Common myeloid progenitor, CD34-positive (primary cell): ENCODE measurements around the gene CASR.
A peak's percentile ranks its signal among the peaks of the same experiment; 100 is the strongest.

Source experiments
- CTCF ChIA-PET: fragments of 350-600 bp; sonication (Branson Sonifier 250); formaldehyde crosslinking; loops from one replicate; lab custom pipeline; 2021; ENCODE audit warnings: antibody characterized with exemption; lab: Charles Lee
- POLR2A ChIA-PET: fragments of 350-600 bp; sonication (Branson Sonifier 250); formaldehyde crosslinking; loops from one replicate; lab custom pipeline; 2021; ENCODE audit warnings: antibody characterized with exemption; lab: Charles Lee
- DNase-seq, 3 donors: peaks; one replicate each; pipeline versions ENCODE4 v3.0.0 to v3.0.0-alpha.2; 2013
- H3K27ac ChIP-seq, 2 experiments: 1 replicate in 1 of 2; 2 replicates in 1 of 2; pipeline ENCODE4 v1.7.0; 2013; ENCODE audit warnings: inconsistent platforms in 2 of 2, low read length in 2 of 2, mild to moderate bottlenecking in 2 of 2, low read depth in 1 of 2, moderate library complexity in 1 of 2; ENCODE audit not compliant: severe bottlenecking in 2 of 2, insufficient read depth in 1 of 2, poor library complexity in 1 of 2
- H3K27me3 ChIP-seq, 5 experiments: replicated peaks in 2 of 5; 1 replicate in 3 of 5; 2 replicates in 2 of 5; pipeline versions ENCODE4 v1.6.1 to v1.7.0; 2013; ENCODE audit warnings: low read length in 4 of 5, mild to moderate bottlenecking in 2 of 5, moderate library complexity in 2 of 5, inconsistent platforms in 1 of 5; ENCODE audit not compliant: insufficient read depth in 5 of 5, control insufficient read depth in 4 of 5
- H3K36me3 ChIP-seq, 4 experiments: 1 replicate in 2 of 4; 2 replicates in 2 of 4; pipeline versions ENCODE4 v1.6.1 to v1.7.0; 2013; ENCODE audit warnings: low read length in 3 of 4, control low read depth in 1 of 4, mild to moderate bottlenecking in 1 of 4; ENCODE audit not compliant: control insufficient read depth in 4 of 4, insufficient read depth in 4 of 4
- H3K4me1 ChIP-seq, 4 experiments: 1 replicate in 3 of 4; 2 replicates in 1 of 4; pipeline versions ENCODE4 v1.6.1 to v1.7.1; 2013; ENCODE audit warnings: low read length in 3 of 4, mild to moderate bottlenecking in 3 of 4, control low read depth in 1 of 4, inconsistent platforms in 1 of 4, moderate library complexity in 1 of 4; ENCODE audit not compliant: control insufficient read depth in 4 of 4, insufficient read depth in 4 of 4; ENCODE audit errors: control extremely low read depth in 1 of 4
- H3K4me3 ChIP-seq, 7 experiments: 1 replicate in 4 of 7; 2 replicates in 3 of 7; pipeline versions ENCODE4 v1.5.1 to v1.7.0; 2013; ENCODE audit warnings: mild to moderate bottlenecking in 7 of 7, low read length in 6 of 7, moderate library complexity in 6 of 7, inconsistent platforms in 2 of 7, low read depth in 2 of 7, control low read depth in 1 of 7; ENCODE audit not compliant: insufficient read depth in 4 of 7, control insufficient read depth in 1 of 7; ENCODE audit errors: extremely low read depth in 1 of 7
- H3K9me3 ChIP-seq, 5 experiments: 1 replicate in 4 of 5; 2 replicates in 1 of 5; pipeline versions ENCODE4 v1.6.1 to v1.7.1; 2013; ENCODE audit warnings: low read length in 4 of 5, mild to moderate bottlenecking in 2 of 5, inconsistent platforms in 1 of 5, low read depth in 1 of 5, moderate library complexity in 1 of 5; ENCODE audit not compliant: control insufficient read depth in 4 of 5, insufficient read depth in 2 of 5; ENCODE audit errors: control extremely low read depth in 1 of 5
- WGBS: methylation state at CpG from one replicate; pipeline ENCODE4 v1.1.5; 2013; ENCODE audit not compliant: insufficient coverage; 5-methylcytosine and 5-hydroxymethylcytosine counted together

CASR gene

DNA sequence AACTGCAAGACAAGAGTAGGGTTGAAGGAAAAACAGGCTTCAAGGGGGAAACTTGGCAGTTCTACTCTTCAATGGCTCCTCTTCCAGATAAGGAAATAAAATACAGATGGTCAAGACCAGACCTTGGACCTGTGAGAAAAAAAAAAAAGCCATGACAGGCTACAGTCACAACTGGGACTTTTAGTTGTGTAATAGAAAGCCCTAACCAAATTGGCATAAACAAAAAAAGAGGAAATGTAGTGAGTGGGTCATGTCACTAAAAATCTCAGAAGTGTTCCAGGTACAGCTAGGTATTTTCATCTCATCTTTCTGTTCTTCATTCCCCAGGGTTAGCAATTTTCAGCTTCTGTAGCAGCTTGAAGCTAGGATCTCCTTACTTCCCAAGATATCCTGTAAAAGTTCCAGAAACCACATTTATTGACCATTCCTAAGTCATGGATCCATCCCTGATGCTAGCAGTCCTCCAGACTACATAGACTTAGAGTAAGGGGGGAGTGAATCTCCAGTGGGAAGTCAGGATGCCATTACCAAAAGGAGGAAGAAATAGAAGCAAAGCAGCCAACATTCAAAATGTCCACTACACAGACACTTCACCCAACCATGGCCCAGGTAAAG lies 80.6 kb downstream of the CASR start:
- CTCF ChIA-PET: interaction anchor here (1.2 to 3.7 kb wide), 2 partner anchors 162 to 179 kb away, joined by 3 to 20 read pairs; no protein-coding TSS in a partner anchor
- no peaks in the 10 kb centered on the region for H3K9me3 ChIP-seq
- H3K4me1 ChIP-seq: peaks cover 0 to 13% (median under 1%) of the 10 kb centered on the region in 4 experiments
- no peaks in the 10 kb centered on the region for H3K27me3 ChIP-seq
- no peak overlapping the region for H3K27ac ChIP-seq
- no peak for DNase-seq
- POLR2A ChIA-PET: no interaction called here
- no peaks in the 10 kb centered on the region for H3K36me3 ChIP-seq
- H3K4me3 ChIP-seq: no peak overlapping the region

DNA sequence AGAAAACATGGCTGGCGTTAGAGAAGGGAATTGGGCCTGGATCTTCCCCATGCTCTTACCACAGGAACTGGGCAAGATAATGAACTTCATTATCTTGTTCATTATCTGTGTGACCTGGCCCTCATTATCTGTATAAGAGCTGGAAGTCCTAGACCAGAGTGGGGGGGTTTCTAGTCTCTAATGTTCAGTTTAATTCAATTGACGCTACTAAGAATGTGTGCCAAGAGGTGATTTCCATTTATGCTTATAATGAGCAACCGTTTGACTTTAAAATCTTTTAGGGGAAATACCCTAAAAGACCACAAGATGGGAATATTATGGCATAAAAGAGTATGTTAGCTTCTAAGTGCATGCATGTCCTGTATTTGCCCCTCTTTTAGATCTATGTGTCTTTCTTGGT lies 82.5 kb downstream of the CASR start:
- Histone ChIP-seq H3K4me3 (no peak overlapping the region), H3K9me3 (peaks cover 0 to 3% (median 0%) of the 10 kb centered on the region in 5 experiments), H3K27me3 (no peaks in the 10 kb centered on the region), H3K4me1 (peaks cover 0 to 14% (median under 1%) of the 10 kb centered on the region in 4 experiments), H3K36me3 (no peaks in the 10 kb centered on the region), H3K27ac (no peak overlapping the region)
- WGBS: 62% methylated on average over 2 of the region's 3 CpGs
- CTCF ChIA-PET: interaction anchor here (1.0 to 3.7 kb wide), 5 partner anchors 18 to 625 kb away, joined by 3 to 20 read pairs (median 3); partner anchors contain the start of gene MIX23
- POLR2A ChIA-PET: no interaction called here
- peak in 1 of 3 donors; percentile 37 for DNase-seq

DNA sequence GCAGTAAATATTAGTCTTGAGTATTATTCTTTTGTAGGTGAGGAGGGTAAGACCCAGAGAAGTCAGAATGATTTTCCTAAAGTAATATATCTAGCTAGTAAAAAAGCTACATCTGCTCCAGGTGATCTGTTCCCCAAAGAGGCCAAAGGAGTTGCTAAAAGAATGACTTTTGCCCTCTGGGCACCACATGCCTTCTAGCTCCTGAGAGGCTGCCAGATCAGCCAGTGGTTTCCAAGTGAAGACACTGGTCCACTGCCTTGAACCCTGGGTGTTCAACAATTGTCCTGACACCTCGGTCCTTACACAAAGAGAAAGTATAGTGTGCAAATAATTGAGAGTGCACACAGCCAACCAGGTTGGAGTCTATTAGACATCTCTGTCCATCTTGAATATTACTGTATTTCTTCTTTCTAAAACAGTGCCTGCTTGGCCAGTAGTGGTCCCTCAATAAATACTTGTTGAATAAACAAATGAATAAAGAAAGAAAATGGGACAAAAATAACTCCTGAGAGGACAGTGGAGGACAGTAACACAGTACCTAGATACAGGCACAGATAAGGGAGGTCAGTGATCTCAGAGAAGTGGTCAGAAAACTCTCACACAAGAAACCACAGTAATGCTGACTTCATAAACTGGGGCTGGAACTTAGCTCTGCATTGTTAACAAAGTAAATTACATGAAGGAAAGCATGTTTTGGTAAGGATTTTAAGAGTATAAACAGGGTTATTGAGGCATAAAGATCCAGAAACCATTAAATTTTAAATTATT lies 85.0 kb downstream of the CASR start:
- Histone ChIP-seq H3K27me3 (no peaks in the 10 kb centered on the region), H3K4me1 (peaks cover 5 to 37% (median 7%) of the 10 kb centered on the region in 4 experiments), H3K9me3 (peaks cover 0 to 4% (median 0%) of the 10 kb centered on the region in 5 experiments), H3K27ac (no peak overlapping the region), H3K4me3 (no peak overlapping the region), H3K36me3 (no peaks in the 10 kb centered on the region)
- POLR2A ChIA-PET: no interaction called here
- no peak for DNase-seq
- CTCF ChIA-PET: interaction anchor here (0.8 to 1.2 kb wide), 2 partner anchors 10 to 18 kb away, joined by 3 read pairs; no protein-coding TSS in a partner anchor
- no CpG with 5 or more reads among the region's 1 CpG for WGBS

DNA sequence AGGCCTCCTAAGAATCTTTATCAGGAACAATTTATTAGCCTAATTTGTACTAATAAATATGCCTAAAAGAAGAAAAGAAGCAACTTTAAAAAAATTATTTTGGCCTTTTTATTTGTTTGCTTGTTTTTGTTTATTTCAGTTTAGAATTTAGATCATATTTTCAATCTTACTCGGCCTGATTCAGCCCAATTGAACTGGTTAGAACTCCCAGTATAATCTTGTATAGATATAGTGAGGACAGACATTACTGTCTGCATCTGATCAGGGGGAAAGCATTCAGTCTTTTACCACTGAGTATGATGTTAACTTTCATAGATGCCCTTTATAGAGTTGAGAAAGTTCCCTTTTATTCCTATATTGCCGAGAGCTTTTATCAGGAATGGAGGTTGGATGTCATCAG lies 85.6 kb downstream of the CASR start:
- no peak overlapping the region for H3K27ac ChIP-seq
- H3K4me3 ChIP-seq: no peak overlapping the region
- no peaks in the 10 kb centered on the region for H3K27me3 ChIP-seq
- H3K36me3 ChIP-seq: no peaks in the 10 kb centered on the region
- H3K9me3 ChIP-seq: peaks cover 0 to 4% (median 0%) of the 10 kb centered on the region in 5 experiments
- WGBS: 100% methylated on average over 1 of the region's 2 CpGs
- POLR2A ChIA-PET: no interaction called here
- H3K4me1 ChIP-seq: peaks cover 5 to 38% (median 9%) of the 10 kb centered on the region in 4 experiments
- no peak for DNase-seq
- CTCF ChIA-PET: interaction anchor here (1.2 kb wide), 1 partner anchor 10 kb away, joined by 3 read pairs; no protein-coding TSS in a partner anchor

DNA sequence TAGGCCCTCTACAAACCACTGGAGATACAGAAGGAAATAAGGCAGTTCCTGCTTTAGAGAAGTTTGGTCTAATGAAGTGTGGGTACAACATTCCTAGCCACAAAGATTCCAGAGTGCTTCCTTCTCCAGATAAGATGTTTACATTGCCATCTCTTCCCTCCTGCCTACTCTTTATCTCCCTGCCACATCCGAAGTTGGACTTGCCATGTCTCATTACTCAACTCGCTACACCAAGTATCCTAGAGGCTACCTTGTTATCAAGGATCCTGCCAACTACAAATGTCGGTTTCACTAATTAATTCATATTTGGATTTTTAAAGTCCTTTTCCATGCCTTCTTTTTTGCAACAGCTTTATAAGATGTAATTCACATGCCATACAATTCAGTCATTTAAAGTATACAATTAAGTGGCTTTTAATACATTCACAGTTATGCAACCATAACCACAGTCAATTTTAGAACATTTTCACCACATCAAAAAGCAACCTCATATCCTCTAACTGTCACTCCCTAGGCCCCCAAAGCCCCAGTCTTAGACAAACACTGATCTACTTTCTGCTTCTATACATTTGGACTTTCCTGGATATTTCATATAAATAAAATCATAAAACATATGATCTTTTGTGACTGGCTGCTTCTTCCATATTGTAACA lies 87.9 kb downstream of the CASR start:
- Histone ChIP-seq H3K4me1 (peaks cover 4 to 38% (median 9%) of the 10 kb centered on the region in 4 experiments), H3K4me3 (peak overlapping the region in 1 of 7 experiments; percentile 4), H3K9me3 (peaks cover 0 to 4% (median 0%) of the 10 kb centered on the region in 5 experiments), H3K36me3 (no peaks in the 10 kb centered on the region), H3K27me3 (no peaks in the 10 kb centered on the region), H3K27ac (no peak overlapping the region)
- CTCF ChIA-PET: interaction anchor here (1.8 kb wide), 1 partner anchor 11 kb away, joined by 5 read pairs; no protein-coding TSS in a partner anchor
- DNase-seq: peak in 2 of 3 donors; percentile 75
- WGBS: 55% methylated on average over 3 of the region's 3 CpGs
- POLR2A ChIA-PET: no interaction called here

DNA sequence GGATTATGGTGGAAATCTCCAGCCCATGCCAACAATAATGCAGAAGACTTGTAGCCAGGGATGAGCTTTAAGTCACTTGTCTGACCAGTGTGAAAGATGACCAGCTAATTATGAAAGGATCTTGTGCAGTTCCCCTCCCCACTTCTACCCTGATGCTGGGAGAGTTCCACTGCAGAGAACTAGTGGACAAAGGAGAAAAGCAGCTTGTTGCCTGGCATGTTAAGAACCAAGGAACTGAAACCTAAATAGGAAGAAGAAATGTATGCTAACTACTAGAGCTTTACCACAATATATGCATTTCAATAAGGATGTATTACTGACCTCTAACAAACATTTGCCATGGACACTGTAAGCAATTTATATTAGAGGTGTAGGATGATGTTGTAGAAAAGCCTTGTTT lies 89.4 kb downstream of the CASR start:
- Histone ChIP-seq H3K36me3 (no peaks in the 10 kb centered on the region), H3K9me3 (peaks cover 0 to 4% (median 0%) of the 10 kb centered on the region in 5 experiments), H3K27me3 (no peaks in the 10 kb centered on the region), H3K27ac (no peak overlapping the region), H3K4me1 (peaks cover 4 to 38% (median 9%) of the 10 kb centered on the region in 4 experiments), H3K4me3 (no peak overlapping the region)
- CTCF ChIA-PET: no interaction called here
- no peak for DNase-seq
- POLR2A ChIA-PET: no interaction called here
